H9 (cell line): ENCODE data around the gene MAST4. TPM values are rescaled to one million over a fixed set of nuclear protein-coding genes. Genes with fewer than 3 reads are reported as not detected.

Experiments
- DNase-seq: peaks from one replicate; pipeline ENCODE4 v3.0.0-alpha.2; 2017
- H2AFZ ChIP-seq: one replicate; pipeline ENCODE4 v1.6.1; 2013; ENCODE audit warnings: mild to moderate bottlenecking, low read length, control low read depth, moderate library complexity
- H2AK5ac ChIP-seq: 2 replicates; pipeline ENCODE4 v1.6.1; 2013; ENCODE audit warnings: low read length, control low read depth, mixed read lengths; ENCODE audit not compliant: insufficient read length
- H2BK120ac ChIP-seq: one replicate; pipeline ENCODE4 v1.6.1; 2013; ENCODE audit warnings: low read depth, mild to moderate bottlenecking, low read length, control low read depth, inconsistent platforms; ENCODE audit not compliant: poor library complexity, severe bottlenecking
- H2BK12ac ChIP-seq: 2 replicates; pipeline ENCODE4 v1.6.1; 2013; ENCODE audit warnings: low read length, control low read depth, mixed read lengths, low read depth; ENCODE audit not compliant: insufficient read length
- H2BK15ac ChIP-seq: 2 replicates; pipeline ENCODE4 v1.6.1; 2013; ENCODE audit warnings: low read depth, low read length, control low read depth
- H2BK20ac ChIP-seq: one replicate; pipeline ENCODE4 v1.6.1; 2013; ENCODE audit warnings: low read depth, mild to moderate bottlenecking, low read length, control low read depth, inconsistent platforms; ENCODE audit not compliant: poor library complexity, severe bottlenecking
- H2BK5ac ChIP-seq: 2 replicates; pipeline ENCODE4 v1.6.1; 2013; ENCODE audit warnings: low read length, control low read depth, mixed read lengths; ENCODE audit not compliant: insufficient read length
- H3K14ac ChIP-seq: 2 replicates; pipeline ENCODE4 v1.6.1; 2013; ENCODE audit warnings: low read length, control low read depth; ENCODE audit not compliant: insufficient read depth
- H3K18ac ChIP-seq: 2 replicates; pipeline ENCODE4 v1.6.1; 2013; ENCODE audit warnings: low read depth, mild to moderate bottlenecking, mixed read lengths, low read length, control low read depth; ENCODE audit not compliant: insufficient read length
- H3K23ac ChIP-seq: 2 replicates; pipeline ENCODE4 v1.6.1; 2013; ENCODE audit warnings: low read length, control low read depth, mixed read lengths, low read depth; ENCODE audit not compliant: insufficient read length
- H3K23me2 ChIP-seq: 2 replicates; pipeline ENCODE4 v1.6.1; 2013; ENCODE audit warnings: low read depth, mild to moderate bottlenecking, mixed read lengths, low read length, control low read depth; ENCODE audit not compliant: insufficient read length, poor library complexity, severe bottlenecking
- H3K27ac ChIP-seq: 2 replicates; pipeline ENCODE4 v1.5.1; 2013; ENCODE audit warnings: low read length, control low read depth, mixed read lengths, low read depth; ENCODE audit not compliant: insufficient read length
- H3K27me3 ChIP-seq: 2 replicates; pipeline ENCODE4 v1.6.1; 2013; ENCODE audit warnings: low read length, control low read depth, inconsistent platforms; ENCODE audit not compliant: insufficient read depth
- H3K4ac ChIP-seq: 2 replicates; pipeline ENCODE4 v1.6.1; 2013; ENCODE audit warnings: low read depth, mild to moderate bottlenecking, control low read depth, inconsistent platforms, low read length, moderate library complexity
- H3K4me1 ChIP-seq: 2 replicates; pipeline ENCODE4 v1.6.1; 2013; ENCODE audit warnings: low read length, control low read depth, inconsistent platforms; ENCODE audit not compliant: insufficient read depth
- H3K4me2 ChIP-seq: 2 replicates; pipeline ENCODE4 v1.6.1; 2013; ENCODE audit warnings: low read length, control low read depth, mixed read lengths; ENCODE audit not compliant: insufficient read length, insufficient read depth
- H3K56ac ChIP-seq: 2 replicates; pipeline ENCODE4 v1.6.1; 2013; ENCODE audit warnings: low read depth, mild to moderate bottlenecking, mixed read lengths, low read length, control low read depth; ENCODE audit not compliant: insufficient read length
- H3K79me1 ChIP-seq: 2 replicates; pipeline ENCODE4 v1.6.1; 2013; ENCODE audit warnings: low read depth, mild to moderate bottlenecking, moderate library complexity, low read length, control low read depth, inconsistent platforms; ENCODE audit not compliant: insufficient read depth, poor library complexity, severe bottlenecking
- H3K79me2 ChIP-seq: 2 replicates; pipeline ENCODE4 v1.6.1; 2013; ENCODE audit warnings: low read length, control low read depth, inconsistent platforms; ENCODE audit not compliant: insufficient read depth
- H3K9ac ChIP-seq: 2 replicates; pipeline ENCODE4 v1.6.1; 2013; ENCODE audit warnings: low read length, control low read depth, mixed read lengths; ENCODE audit not compliant: insufficient read length; ENCODE audit errors: extremely low read depth
- H3K9me3 ChIP-seq: one replicate; pipeline ENCODE4 v1.6.1; 2013; ENCODE audit warnings: low read depth, low read length, inconsistent platforms; ENCODE audit not compliant: control insufficient read depth
- H3T11ph ChIP-seq: one replicate; pipeline ENCODE4 v1.6.1; 2013; ENCODE audit warnings: mild to moderate bottlenecking, low read length, control low read depth, inconsistent platforms
- H4K20me1 ChIP-seq: one replicate; pipeline ENCODE4 v1.6.1; 2013; ENCODE audit not compliant: control insufficient read depth, insufficient read length, insufficient read depth
- H4K5ac ChIP-seq: 2 replicates; pipeline ENCODE4 v1.6.1; 2013; ENCODE audit warnings: low read depth, mild to moderate bottlenecking, mixed read lengths, low read length, control low read depth; ENCODE audit not compliant: insufficient read length
- H4K8ac ChIP-seq: replicated peaks from 2 replicates; pipeline ENCODE4 v1.6.1; 2013; ENCODE audit warnings: low read length, control low read depth, mixed read lengths, low read depth; ENCODE audit not compliant: insufficient read length
- H4K91ac ChIP-seq: 2 replicates; pipeline ENCODE4 v1.6.1; 2013; ENCODE audit warnings: low read depth, mild to moderate bottlenecking, moderate library complexity, mixed read lengths, low read length, control low read depth; ENCODE audit not compliant: insufficient read length
- H3K27ac Mint-ChIP-seq, 3 experiments: 2 replicates in 2 of 3; 3 replicates in 1 of 3; pipeline ENCODE4 v1.8.0; 2020 to 2021; ENCODE audit warnings: mixed read lengths in 3 of 3, mild to moderate bottlenecking in 1 of 3, moderate library complexity in 1 of 3
- H3K27me3 Mint-ChIP-seq: 2 replicates; pipeline ENCODE4 v1.8.0; 2021; ENCODE audit warnings: low read depth, mild to moderate bottlenecking, moderate library complexity, mixed read lengths
- H3K36me3 Mint-ChIP-seq, 3 experiments: 2 replicates in 2 of 3; 3 replicates in 1 of 3; pipeline ENCODE4 v1.8.0; 2020 to 2021; ENCODE audit warnings: low read depth in 3 of 3, mixed read lengths in 3 of 3; ENCODE audit not compliant: insufficient read depth in 1 of 3
- H3K4me1 Mint-ChIP-seq, 2 experiments: 2 replicates each; pipeline ENCODE4 v1.8.0; 2020; ENCODE audit warnings: mixed read lengths in 2 of 2
- H3K4me3 Mint-ChIP-seq, 2 experiments: 2 replicates in 1 of 2; 3 replicates in 1 of 2; pipeline ENCODE4 v1.8.0; 2020 to 2021; ENCODE audit warnings: mild to moderate bottlenecking in 2 of 2, mixed read lengths in 2 of 2, moderate library complexity in 1 of 2
- H3K9me3 Mint-ChIP-seq, 2 experiments: 2 replicates in 1 of 2; 3 replicates in 1 of 2; pipeline ENCODE4 v1.8.0; 2020; ENCODE audit warnings: mild to moderate bottlenecking in 2 of 2, mixed read lengths in 2 of 2, moderate library complexity in 1 of 2
- CTCF ChIP-seq: fragments of 200-600 bp; sonication (generic); conservative IDR thresholded peaks from 3 replicates; pipeline ENCODE4 v1.8.0; 2021; ENCODE audit warnings: antibody characterized with exemption, mild to moderate bottlenecking
- WGBS: extraction: QIAGEN DNeasy Blood & Tissue Kit; methylation state at CpG from one replicate; pipeline ENCODE4 v1.1.7; 2013; ENCODE audit warnings: missing lambda C conversion rate, low lambda C conversion rate, mixed read lengths; ENCODE audit not compliant: insufficient read length; ENCODE audit errors: extremely low coverage; 5-methylcytosine and 5-hydroxymethylcytosine counted together
- total RNA-seq: library from RNA; stranded (reverse); gene quantifications from 2 replicates; pipeline ENCODE4 v1.2.1, GENCODE V29; 2021

Gene MAST4
- total RNA-seq, 1 experiment from 2014 or later, result 3.7 TPM

DNA sequence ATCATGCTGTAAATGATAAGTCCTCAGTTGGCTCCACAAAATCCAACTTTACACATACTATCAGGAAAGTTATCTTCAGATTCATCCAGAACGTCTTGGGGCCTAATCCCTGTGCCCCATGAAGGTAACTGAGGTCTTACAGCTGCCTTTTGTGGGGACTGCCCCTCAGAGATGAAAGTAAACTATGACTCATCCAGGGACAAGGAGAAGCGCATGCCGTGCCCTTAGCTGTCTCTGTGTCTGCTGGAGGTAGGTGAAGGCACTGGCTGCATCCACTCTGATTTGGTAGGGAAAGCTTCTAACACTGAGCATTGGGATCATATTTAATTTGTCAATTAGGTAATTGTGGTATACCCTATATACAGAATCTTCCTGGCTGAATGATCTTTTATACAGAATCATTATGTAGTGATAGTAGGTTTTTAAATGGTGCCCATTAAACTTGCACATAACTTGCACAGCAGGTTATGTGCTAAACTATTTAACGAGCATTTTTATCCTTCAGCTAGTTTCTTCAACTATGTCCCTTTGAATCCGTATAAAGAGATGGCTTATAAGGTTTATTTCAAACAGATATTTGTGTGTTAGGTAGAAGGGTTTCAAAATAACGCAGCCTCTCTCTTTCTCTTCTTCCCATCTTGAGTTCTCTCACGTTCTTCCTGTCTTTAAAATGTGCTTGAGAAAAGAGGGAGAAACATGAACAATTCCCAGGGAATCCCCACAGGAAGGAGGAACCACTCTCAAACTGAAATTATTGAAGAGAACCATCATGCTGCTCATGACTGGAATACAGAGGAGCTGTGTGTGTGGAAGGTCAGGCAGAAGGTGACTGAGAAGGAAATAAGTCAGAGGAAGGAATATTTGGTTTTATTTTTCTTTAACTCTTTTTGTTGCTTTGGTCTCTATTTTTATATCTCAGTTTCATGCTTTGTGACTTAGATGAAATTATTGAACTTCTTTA lies 349.5 kb downstream of the MAST4 start:
- H3K4me1 Mint-ChIP-seq, result peaks cover 8 to 11% of the 10 kb centered on the region in 2 experiments

More for the DNA sequence above, 349.5 kb downstream of the MAST4 start:
- Histone ChIP-seq H4K91ac (no peak overlapping the region), H3K18ac (no peak overlapping the region), H3K56ac (no peak overlapping the region), H2BK20ac (no peak overlapping the region), H2BK12ac (no peak overlapping the region), H4K5ac (no peak overlapping the region), H3K4ac (no peak overlapping the region), H3K27me3 (no peaks in the 10 kb centered on the region), H3K23me2 (no peaks in the 10 kb centered on the region), H2BK5ac (no peak overlapping the region), H3K79me2 (no peaks in the 10 kb centered on the region), H3K4me1 (peaks cover 2% of the 10 kb centered on the region; the same call in 1 of the 2 replicates), H2BK15ac (no peak overlapping the region), H3K9ac (no peak overlapping the region), H2BK120ac (no peak overlapping the region), H3K14ac (no peak overlapping the region), H3K79me1 (no peaks in the 10 kb centered on the region), H3K4me2 (no peak overlapping the region), H3K23ac (no peak overlapping the region), H4K20me1 (no peaks in the 10 kb centered on the region), H2AFZ (no peak overlapping the region), H3T11ph (no peak overlapping the region), H3K27ac (no peak overlapping the region), H3K9me3 (no peaks in the 10 kb centered on the region), H2AK5ac (no peak overlapping the region), H4K8ac (no peak overlapping the region)
- no peak overlapping the region for H3K4me3 Mint-ChIP-seq
- no peaks in the 10 kb centered on the region for H3K27me3 Mint-ChIP-seq
- H3K9me3 Mint-ChIP-seq, result no peaks in the 10 kb centered on the region
- no peak for TF ChIP-seq CTCF
- no peak overlapping the region; a peak in 1 of 7 replicates for H3K27ac Mint-ChIP-seq
- no peak for DNase-seq
- no CpG with 5 or more reads among the region's 7 CpGs for WGBS
- H3K36me3 Mint-ChIP-seq, result 0 out of 7 replicates have a peak, but pooled peaks cover 0 to under 1% (median 0%) of the 10 kb centered on the region in 3 experiments
